ENCODE measurements around the gene C1QTNF5.
A peak's percentile ranks its signal among the peaks of the same experiment; 100 is the strongest.

DNA sequence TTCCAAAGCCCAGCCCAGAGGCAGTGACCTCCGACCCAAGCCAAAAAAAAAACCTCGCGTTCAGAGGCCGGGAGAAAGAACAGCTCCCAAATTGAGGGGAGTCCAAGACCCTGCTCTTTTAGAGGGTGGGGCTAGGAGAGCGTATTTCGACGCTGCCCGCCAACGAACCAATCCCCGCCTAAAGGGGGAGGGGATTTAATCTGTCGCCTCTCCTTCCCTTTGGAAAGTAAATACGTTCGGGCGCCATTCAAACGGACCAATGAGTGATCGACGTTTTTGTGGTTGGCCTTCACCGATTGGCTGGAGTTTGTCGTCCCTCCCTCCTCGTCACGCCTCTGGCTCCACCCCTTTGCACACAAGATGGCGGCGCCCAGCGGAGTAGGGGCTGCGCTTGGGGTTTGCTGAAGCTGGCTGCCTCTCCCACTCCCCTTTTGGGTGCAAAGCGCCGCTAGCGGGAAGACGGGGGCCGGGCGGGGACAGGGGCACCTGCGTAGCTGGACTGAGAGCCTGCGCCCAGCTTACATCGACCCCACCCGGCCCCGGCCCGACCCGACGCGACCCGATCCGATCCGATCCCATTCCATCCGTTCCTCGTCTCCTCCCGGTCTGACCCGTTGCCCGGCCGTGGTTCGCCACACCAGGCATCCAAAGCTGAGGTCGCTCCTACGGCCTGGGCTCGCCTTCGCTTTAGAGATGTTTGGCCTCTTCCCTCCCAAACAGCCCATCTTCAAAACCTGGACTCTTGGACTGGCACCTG is 6.3 kb downstream of the C1QTNF5 start, which contains the start of gene RNF26:
- TF ChIP-seq, protein P1, sequence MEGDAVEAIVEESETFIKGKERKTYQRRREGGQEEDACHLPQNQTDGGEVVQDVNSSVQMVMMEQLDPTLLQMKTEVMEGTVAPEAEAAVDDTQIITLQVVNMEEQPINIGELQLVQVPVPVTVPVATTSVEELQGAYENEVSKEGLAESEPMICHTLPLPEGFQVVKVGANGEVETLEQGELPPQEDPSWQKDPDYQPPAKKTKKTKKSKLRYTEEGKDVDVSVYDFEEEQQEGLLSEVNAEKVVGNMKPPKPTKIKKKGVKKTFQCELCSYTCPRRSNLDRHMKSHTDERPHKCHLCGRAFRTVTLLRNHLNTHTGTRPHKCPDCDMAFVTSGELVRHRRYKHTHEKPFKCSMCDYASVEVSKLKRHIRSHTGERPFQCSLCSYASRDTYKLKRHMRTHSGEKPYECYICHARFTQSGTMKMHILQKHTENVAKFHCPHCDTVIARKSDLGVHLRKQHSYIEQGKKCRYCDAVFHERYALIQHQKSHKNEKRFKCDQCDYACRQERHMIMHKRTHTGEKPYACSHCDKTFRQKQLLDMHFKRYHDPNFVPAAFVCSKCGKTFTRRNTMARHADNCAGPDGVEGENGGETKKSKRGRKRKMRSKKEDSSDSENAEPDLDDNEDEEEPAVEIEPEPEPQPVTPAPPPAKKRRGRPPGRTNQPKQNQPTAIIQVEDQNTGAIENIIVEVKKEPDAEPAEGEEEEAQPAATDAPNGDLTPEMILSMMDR (IDR thresholded peaks at IDR 0.05; ENCODE audit: low read depth, low read length, missing input control): no peak
- TF ChIP-seq FOXA1 (IDR thresholded peaks at IDR 0.05) (peak; percentile 78), TAF1 (conservative IDR thresholded peaks at IDR 0.05) (no peak), YY1 (IDR thresholded peaks at IDR 0.05) (peak; percentile 99), SP1 (IDR thresholded peaks at IDR 0.05) (peak; percentile 75), REST (IDR thresholded peaks at IDR 0.05) (peak; percentile 40), RXRA (IDR thresholded peaks at IDR 0.05) (peak in 1 of 2 donors; percentile 30), HNF4A (conservative IDR thresholded peaks at IDR 0.05) (peak in 1 of 2 donors; percentile 30), RAD21 (IDR thresholded peaks at IDR 0.05) (no peak), JUND (IDR thresholded peaks at IDR 0.05) (no peak)
- TF ChIP-seq, protein P2, sequence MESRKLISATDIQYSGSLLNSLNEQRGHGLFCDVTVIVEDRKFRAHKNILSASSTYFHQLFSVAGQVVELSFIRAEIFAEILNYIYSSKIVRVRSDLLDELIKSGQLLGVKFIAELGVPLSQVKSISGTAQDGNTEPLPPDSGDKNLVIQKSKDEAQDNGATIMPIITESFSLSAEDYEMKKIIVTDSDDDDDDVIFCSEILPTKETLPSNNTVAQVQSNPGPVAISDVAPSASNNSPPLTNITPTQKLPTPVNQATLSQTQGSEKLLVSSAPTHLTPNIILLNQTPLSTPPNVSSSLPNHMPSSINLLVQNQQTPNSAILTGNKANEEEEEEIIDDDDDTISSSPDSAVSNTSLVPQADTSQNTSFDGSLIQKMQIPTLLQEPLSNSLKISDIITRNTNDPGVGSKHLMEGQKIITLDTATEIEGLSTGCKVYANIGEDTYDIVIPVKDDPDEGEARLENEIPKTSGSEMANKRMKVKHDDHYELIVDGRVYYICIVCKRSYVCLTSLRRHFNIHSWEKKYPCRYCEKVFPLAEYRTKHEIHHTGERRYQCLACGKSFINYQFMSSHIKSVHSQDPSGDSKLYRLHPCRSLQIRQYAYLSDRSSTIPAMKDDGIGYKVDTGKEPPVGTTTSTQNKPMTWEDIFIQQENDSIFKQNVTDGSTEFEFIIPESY (IDR thresholded peaks at IDR 0.05): no peak
- TF ChIP-seq, protein P3, sequence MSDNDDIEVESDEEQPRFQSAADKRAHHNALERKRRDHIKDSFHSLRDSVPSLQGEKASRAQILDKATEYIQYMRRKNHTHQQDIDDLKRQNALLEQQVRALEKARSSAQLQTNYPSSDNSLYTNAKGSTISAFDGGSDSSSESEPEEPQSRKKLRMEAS (IDR thresholded peaks at IDR 0.05): no peak
- TF ChIP-seq, protein P4, sequence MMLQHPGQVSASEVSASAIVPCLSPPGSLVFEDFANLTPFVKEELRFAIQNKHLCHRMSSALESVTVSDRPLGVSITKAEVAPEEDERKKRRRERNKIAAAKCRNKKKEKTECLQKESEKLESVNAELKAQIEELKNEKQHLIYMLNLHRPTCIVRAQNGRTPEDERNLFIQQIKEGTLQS (IDR thresholded peaks at IDR 0.05): no peak
